ENCODE data around the gene CAMKK2.

The CAMKK2 gene

DNA sequence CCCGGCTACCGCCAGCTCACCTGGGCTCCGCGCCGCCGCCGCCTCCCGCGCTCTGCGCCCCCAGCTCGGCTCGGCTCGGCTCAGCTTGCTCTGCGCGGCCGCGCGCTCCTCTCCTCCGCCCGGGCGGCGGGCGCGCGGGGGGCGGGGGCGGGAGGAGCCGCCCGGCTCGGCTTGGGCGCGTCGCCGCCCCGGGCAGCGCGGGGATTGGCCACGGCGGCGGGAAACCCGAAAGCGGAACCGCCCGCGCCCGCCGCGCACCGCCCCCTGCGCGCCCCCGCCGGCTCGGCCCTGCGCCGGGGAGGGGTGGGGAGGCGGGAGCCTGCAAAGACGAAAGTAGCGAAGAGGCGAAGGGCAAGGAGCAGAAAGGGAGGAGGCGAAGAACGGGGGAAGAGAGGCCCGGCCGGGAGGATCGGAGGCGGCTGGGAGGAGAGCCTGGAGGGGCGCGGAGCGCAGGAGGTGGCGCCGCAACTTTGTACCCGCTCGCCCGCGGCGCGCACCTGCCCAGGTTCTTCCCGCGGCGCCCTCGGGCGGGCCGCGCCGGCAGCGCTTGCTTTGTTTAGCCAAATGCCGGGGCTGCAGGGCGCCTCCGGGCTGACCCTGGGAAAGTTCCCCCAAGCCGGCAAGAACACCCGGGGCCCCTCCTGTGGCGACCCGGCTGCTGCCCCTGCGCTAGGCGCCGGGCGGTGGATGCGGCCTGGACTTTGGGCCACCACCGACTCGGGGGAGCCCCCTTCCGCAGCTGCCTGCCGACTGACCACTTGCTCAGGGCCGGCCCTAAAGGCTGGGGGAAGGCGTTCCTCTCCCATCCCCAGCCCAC is at the start of gene CAMKK2:
Gene CAMKK2 (minus strand): TSS at position 92 of the 817 bp plus-strand sequence. CDS start 22,183 bp downstream, outside the sequence.
- Histone ChIP-seq H3K4me1 (ENCODE audit: control insufficient read depth, insufficient read depth, low read length) (peaks cover 24% of the 10 kb centered on the region), H3K9ac (ENCODE audit: low read length in 2 of 2) (peak within 1 kb of the TSS; percentile 73 to 82)

DNA sequence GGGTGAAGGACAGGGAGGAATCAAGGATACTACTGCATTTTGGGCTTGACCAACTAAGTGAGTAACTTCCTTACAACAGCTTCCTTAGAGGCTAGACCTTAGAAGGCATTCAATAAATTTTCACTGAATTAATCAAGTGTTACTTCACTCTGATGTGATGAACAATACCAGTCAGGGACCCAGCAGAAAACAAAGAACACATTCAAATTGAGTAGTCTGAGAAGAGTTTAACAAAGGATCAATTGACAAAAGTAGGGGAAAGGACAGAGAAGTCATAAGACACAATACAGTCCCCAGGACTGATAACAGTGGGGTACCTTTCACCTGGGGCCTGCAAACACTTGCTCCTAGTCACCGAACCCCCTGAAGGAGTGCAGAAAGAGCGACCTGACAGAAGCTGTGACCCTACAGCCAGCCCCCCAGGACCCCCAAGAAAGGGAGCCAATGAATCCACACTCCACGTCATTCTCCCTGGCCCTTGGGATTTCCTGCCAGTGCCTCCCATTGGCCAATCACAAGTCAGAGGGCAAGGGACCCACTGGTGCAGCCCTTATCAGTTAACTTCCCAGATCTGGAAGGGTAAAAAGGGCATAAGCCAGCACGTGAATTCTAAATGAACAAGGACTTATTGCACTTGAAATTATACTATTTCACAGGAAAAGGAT is 48.8 kb upstream of the CAMKK2 start:
- no peak overlapping the region for H3K9ac ChIP-seq (ENCODE audit: low read length in 2 of 2)
- H3K4me3 ChIP-seq (ENCODE audit: low read length in 2 of 2), result no peak overlapping the region
- no peaks in the 10 kb centered on the region for H3K4me1 ChIP-seq (ENCODE audit: control insufficient read depth, insufficient read depth, low read length)
- no peaks in the 10 kb centered on the region for H3K27me3 ChIP-seq (ENCODE audit: control insufficient read depth in 1 of 2, insufficient read depth in 2 of 2, low read length in 2 of 2)
- no peak overlapping the region for H3K27ac ChIP-seq (ENCODE audit: low read length)
- H3K36me3 ChIP-seq (ENCODE audit: control insufficient read depth in 2 of 2, insufficient read depth in 2 of 2, low read length in 2 of 2), result peaks cover 34 to 35% of the 10 kb centered on the region in 2 donors
- H3K9me3 ChIP-seq (ENCODE audit: control insufficient read depth in 2 of 2, low read length in 2 of 2), result no peaks in the 10 kb centered on the region

More for the DNA sequence above, at the start of gene CAMKK2:
- Histone ChIP-seq H3K36me3 (ENCODE audit: control insufficient read depth in 2 of 2, insufficient read depth in 2 of 2, low read length in 2 of 2) (peaks cover 0 to 2% of the 10 kb centered on the region in 2 donors), H3K27me3 (ENCODE audit: control insufficient read depth in 1 of 2, insufficient read depth in 2 of 2, low read length in 2 of 2) (no peaks in the 10 kb centered on the region), H3K9me3 (ENCODE audit: control insufficient read depth in 2 of 2, low read length in 2 of 2) (no peaks in the 10 kb centered on the region), H3K27ac (ENCODE audit: low read length) (peak within 1 kb of the TSS; percentile 31), H3K4me3 (ENCODE audit: low read length in 2 of 2) (peak within 1 kb of the TSS; percentile 84 to 89)

DNA sequence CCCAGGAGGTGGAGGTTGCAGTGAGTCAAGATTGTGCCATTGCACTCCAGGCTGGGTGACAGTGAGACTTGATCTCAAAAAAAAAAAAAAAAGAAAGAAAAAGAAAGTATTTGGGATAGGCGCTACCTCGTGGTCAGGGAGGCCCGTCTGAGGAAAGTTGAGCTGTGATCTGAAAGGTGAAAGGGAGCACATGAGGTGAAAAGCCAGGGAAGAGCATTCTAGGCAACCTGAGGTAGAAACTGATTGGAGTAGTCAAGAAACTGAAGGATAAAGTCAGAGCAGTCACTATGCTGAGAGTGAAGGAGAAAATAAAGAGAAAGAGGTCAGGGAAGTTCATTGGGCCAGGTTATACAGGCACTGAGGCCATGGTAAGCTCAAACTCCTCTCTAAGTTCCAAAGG is 48.0 kb upstream of the CAMKK2 start:
- peaks cover 34 to 35% of the 10 kb centered on the region in 2 donors for H3K36me3 ChIP-seq (ENCODE audit: control insufficient read depth in 2 of 2, insufficient read depth in 2 of 2, low read length in 2 of 2)
- no peaks in the 10 kb centered on the region for H3K27me3 ChIP-seq (ENCODE audit: control insufficient read depth in 1 of 2, insufficient read depth in 2 of 2, low read length in 2 of 2)
- no peaks in the 10 kb centered on the region for H3K9me3 ChIP-seq (ENCODE audit: control insufficient read depth in 2 of 2, low read length in 2 of 2)
- H3K9ac ChIP-seq (ENCODE audit: low read length in 2 of 2), result no peak overlapping the region
- H3K4me3 ChIP-seq (ENCODE audit: low read length in 2 of 2), result no peak overlapping the region
- H3K4me1 ChIP-seq (ENCODE audit: control insufficient read depth, insufficient read depth, low read length), result no peaks in the 10 kb centered on the region
- no peak overlapping the region for H3K27ac ChIP-seq (ENCODE audit: low read length)

DNA sequence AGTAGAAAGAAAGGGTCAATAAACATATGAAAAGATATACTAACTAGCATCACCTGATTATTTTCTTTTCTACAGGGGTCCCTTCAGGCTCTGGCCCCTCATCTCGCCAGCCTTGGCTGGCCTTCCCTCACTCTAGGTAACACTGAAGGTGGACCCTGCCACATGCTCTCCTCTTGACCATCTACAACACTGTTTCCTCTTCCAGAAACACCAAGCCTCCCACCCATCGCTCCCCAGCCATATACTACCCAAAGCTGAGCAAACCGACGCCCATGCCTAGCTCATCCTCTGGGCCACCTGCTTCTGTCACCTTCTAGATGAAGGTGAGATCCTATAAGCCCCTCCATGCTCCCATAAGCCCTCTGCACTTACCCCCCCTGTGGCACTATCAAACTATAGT is 40.9 kb upstream of the CAMKK2 start:
- Histone ChIP-seq H3K4me3 (ENCODE audit: low read length in 2 of 2) (no peak overlapping the region), H3K9me3 (ENCODE audit: control insufficient read depth in 2 of 2, low read length in 2 of 2) (no peaks in the 10 kb centered on the region), H3K9ac (ENCODE audit: low read length in 2 of 2) (no peak overlapping the region), H3K27ac (ENCODE audit: low read length) (no peak overlapping the region), H3K36me3 (ENCODE audit: control insufficient read depth in 2 of 2, insufficient read depth in 2 of 2, low read length in 2 of 2) (peaks cover 16 to 21% of the 10 kb centered on the region in 2 donors), H3K4me1 (ENCODE audit: control insufficient read depth, insufficient read depth, low read length) (no peaks in the 10 kb centered on the region), H3K27me3 (ENCODE audit: control insufficient read depth in 1 of 2, insufficient read depth in 2 of 2, low read length in 2 of 2) (no peaks in the 10 kb centered on the region)

DNA sequence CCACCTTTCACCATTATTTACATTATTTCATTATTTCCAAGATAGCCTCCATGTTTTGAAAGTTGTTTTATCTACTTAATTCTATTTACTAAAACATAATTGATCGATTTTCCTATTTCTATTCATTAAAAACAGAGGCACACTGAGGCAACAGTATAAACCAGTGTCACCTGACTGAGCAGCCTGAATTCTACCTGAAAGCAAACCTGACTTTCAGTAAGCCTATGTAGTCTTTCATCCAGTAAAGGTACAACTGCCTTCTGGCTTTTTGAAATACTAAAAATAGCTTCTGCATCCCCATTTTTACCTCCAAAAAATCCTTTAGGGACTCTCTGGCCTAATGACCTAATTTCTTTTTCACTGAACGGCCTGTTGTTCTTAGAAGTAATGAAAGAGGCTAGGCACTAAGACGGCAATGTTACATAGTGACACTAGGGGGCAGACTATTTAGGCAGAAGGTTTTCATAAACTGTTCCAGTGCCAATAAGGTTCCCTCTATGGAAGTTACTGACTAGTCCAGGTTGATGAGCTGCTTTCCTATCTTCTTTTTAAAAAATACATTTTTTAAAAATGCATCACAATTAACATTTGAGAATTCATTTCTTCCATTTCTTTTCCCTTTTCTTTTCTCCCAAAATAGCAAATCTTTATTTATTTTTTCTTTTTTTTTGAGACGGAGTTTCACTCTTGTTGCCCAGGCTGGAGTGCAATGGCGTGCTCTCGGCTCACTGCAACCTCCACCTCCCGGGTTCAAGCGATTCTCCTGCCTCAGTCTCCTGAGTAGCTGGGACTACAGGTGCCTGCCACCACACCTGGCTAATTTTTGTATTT is 38.2 kb upstream of the CAMKK2 start:
- H3K36me3 ChIP-seq (ENCODE audit: control insufficient read depth in 2 of 2, insufficient read depth in 2 of 2, low read length in 2 of 2), result peaks cover 27 to 29% of the 10 kb centered on the region in 2 donors
- no peak overlapping the region for H3K9ac ChIP-seq (ENCODE audit: low read length in 2 of 2)
- H3K27ac ChIP-seq (ENCODE audit: low read length), result no peak overlapping the region

DNA sequence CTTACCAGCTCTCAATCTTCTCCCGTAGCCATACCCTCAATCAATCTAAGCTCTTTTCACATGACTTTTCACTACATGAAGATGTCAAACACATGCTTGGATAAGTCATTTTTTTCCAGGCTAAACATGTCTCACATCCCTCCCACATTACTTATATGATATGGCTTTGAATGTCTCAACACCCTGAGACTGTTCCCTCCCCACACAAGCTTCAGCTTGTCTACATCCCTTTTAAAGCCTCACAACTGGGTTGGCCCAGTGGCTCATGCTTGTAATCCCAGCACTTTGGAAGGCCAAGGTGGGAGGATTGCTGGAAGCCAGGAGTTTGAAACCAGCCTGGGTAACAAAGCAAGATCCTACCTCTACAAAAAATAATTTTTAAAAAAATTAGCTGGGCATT is 37.2 kb upstream of the CAMKK2 start:
- H3K36me3 ChIP-seq (ENCODE audit: control insufficient read depth in 2 of 2, insufficient read depth in 2 of 2, low read length in 2 of 2), result peaks cover 27 to 29% of the 10 kb centered on the region in 2 donors
- no peak overlapping the region for H3K27ac ChIP-seq (ENCODE audit: low read length)
- H3K9ac ChIP-seq (ENCODE audit: low read length in 2 of 2), result no peak overlapping the region
- no peaks in the 10 kb centered on the region for H3K9me3 ChIP-seq (ENCODE audit: control insufficient read depth in 2 of 2, low read length in 2 of 2)
- no peaks in the 10 kb centered on the region for H3K27me3 ChIP-seq (ENCODE audit: control insufficient read depth in 1 of 2, insufficient read depth in 2 of 2, low read length in 2 of 2)
- no peak overlapping the region for H3K4me3 ChIP-seq (ENCODE audit: low read length in 2 of 2)
- H3K4me1 ChIP-seq (ENCODE audit: control insufficient read depth, insufficient read depth, low read length), result no peaks in the 10 kb centered on the region

More for the DNA sequence above, 38.2 kb upstream of the CAMKK2 start:
- no peaks in the 10 kb centered on the region for H3K4me1 ChIP-seq (ENCODE audit: control insufficient read depth, insufficient read depth, low read length)
- no peaks in the 10 kb centered on the region for H3K9me3 ChIP-seq (ENCODE audit: control insufficient read depth in 2 of 2, low read length in 2 of 2)
- H3K4me3 ChIP-seq (ENCODE audit: low read length in 2 of 2), result no peak overlapping the region
- no peaks in the 10 kb centered on the region for H3K27me3 ChIP-seq (ENCODE audit: control insufficient read depth in 1 of 2, insufficient read depth in 2 of 2, low read length in 2 of 2)

DNA sequence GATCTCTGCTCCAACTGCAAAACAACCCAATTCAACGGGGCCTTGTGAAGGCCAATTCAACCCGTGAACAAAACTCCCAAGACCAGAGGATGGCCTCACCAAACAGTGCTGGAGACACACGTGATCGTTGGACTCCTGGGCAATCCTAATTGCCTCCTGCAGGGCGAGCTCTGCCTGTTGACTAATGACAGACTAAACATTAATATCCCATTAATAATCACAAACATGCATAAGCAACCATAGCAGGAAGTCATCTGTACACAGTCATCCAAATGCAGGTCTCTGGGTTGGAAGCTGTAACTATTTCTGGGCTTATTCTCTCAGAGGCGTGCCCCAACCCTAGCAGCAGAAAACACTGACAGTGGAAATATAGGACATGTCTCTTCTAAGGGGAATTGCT is 34.7 kb upstream of the CAMKK2 start:
- H3K27me3 ChIP-seq (ENCODE audit: control insufficient read depth in 1 of 2, insufficient read depth in 2 of 2, low read length in 2 of 2), result no peaks in the 10 kb centered on the region
- H3K9me3 ChIP-seq (ENCODE audit: control insufficient read depth in 2 of 2, low read length in 2 of 2), result no peaks in the 10 kb centered on the region
- H3K4me1 ChIP-seq (ENCODE audit: control insufficient read depth, insufficient read depth, low read length), result no peaks in the 10 kb centered on the region
- no peak overlapping the region for H3K9ac ChIP-seq (ENCODE audit: low read length in 2 of 2)
- peaks cover 48% of the 10 kb centered on the region in 2 donors for H3K36me3 ChIP-seq (ENCODE audit: control insufficient read depth in 2 of 2, insufficient read depth in 2 of 2, low read length in 2 of 2)
- no peak overlapping the region for H3K27ac ChIP-seq (ENCODE audit: low read length)
- H3K4me3 ChIP-seq (ENCODE audit: low read length in 2 of 2), result no peak overlapping the region

DNA sequence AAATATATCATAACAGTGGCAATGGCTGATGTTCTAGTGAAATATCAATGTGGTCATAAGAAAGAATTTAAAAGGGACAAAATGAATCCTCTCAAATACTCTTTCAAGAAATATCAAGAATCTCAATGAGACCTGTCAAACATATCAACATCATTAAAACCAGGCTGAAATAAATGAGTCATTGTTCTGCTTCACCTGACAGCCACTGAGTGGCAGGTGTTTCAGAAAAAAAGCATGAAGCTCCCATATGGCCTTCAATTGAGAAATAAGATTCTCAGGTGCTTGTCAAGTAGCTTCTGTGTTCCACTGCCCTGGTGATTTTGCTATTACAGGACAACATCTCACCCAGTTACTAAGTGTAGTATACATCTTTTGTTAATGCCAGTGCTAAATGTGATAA is 34.2 kb upstream of the CAMKK2 start:
- H3K4me3 ChIP-seq (ENCODE audit: low read length in 2 of 2), result no peak overlapping the region
- peaks cover 52% of the 10 kb centered on the region in 2 donors for H3K36me3 ChIP-seq (ENCODE audit: control insufficient read depth in 2 of 2, insufficient read depth in 2 of 2, low read length in 2 of 2)
- no peaks in the 10 kb centered on the region for H3K9me3 ChIP-seq (ENCODE audit: control insufficient read depth in 2 of 2, low read length in 2 of 2)
- no peaks in the 10 kb centered on the region for H3K27me3 ChIP-seq (ENCODE audit: control insufficient read depth in 1 of 2, insufficient read depth in 2 of 2, low read length in 2 of 2)
- no peak overlapping the region for H3K27ac ChIP-seq (ENCODE audit: low read length)
- no peak overlapping the region for H3K9ac ChIP-seq (ENCODE audit: low read length in 2 of 2)
- H3K4me1 ChIP-seq (ENCODE audit: control insufficient read depth, insufficient read depth, low read length), result no peaks in the 10 kb centered on the region

DNA sequence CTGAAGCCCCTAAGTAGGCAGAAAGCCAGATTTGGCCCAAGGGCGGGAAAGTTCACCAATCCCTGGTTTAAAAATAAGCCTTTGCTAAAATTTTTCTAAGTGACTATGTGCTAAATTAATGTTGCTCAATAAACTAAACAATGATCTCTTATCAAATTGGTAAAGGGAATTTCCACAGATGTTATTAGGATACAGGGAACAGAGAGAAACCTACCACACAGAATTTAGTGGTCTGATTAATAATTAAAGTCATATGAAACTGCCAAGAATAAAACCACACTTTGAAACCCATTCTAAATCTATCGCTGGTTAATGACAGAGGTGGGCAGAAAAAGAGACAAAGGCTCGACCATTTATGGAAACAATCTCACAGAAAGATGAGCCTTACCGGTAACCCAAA is 33.7 kb upstream of the CAMKK2 start:
- Histone ChIP-seq H3K27ac (ENCODE audit: low read length) (no peak overlapping the region), H3K36me3 (ENCODE audit: control insufficient read depth in 2 of 2, insufficient read depth in 2 of 2, low read length in 2 of 2) (peaks cover 48% of the 10 kb centered on the region in 2 donors), H3K9ac (ENCODE audit: low read length in 2 of 2) (no peak overlapping the region), H3K27me3 (ENCODE audit: control insufficient read depth in 1 of 2, insufficient read depth in 2 of 2, low read length in 2 of 2) (no peaks in the 10 kb centered on the region), H3K9me3 (ENCODE audit: control insufficient read depth in 2 of 2, low read length in 2 of 2) (no peaks in the 10 kb centered on the region), H3K4me1 (ENCODE audit: control insufficient read depth, insufficient read depth, low read length) (no peaks in the 10 kb centered on the region), H3K4me3 (ENCODE audit: low read length in 2 of 2) (no peak overlapping the region)

DNA sequence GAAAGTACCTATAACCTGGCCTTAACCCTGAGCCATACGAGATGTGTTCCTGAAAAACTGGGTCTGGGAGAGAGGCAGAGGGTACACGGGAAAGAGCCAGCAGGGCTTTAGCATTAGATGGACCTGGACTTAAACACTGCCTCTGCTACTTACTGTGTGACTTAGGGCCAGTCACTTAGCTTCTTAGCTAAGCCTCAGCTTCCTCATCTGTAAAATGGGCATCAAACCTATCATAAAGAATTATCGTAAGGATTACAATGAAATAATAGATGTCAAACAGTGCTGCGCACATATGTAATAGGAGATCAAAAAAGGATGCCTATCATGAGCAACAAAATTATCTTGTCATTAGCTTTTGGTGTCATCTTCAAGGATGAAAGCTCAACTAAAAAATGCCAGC is 32.1 kb upstream of the CAMKK2 start:
- Histone ChIP-seq H3K4me1 (ENCODE audit: control insufficient read depth, insufficient read depth, low read length) (no peaks in the 10 kb centered on the region), H3K9ac (ENCODE audit: low read length in 2 of 2) (no peak overlapping the region), H3K9me3 (ENCODE audit: control insufficient read depth in 2 of 2, low read length in 2 of 2) (no peaks in the 10 kb centered on the region), H3K27me3 (ENCODE audit: control insufficient read depth in 1 of 2, insufficient read depth in 2 of 2, low read length in 2 of 2) (no peaks in the 10 kb centered on the region), H3K4me3 (ENCODE audit: low read length in 2 of 2) (no peak overlapping the region), H3K36me3 (ENCODE audit: control insufficient read depth in 2 of 2, insufficient read depth in 2 of 2, low read length in 2 of 2) (peaks cover 53 to 58% of the 10 kb centered on the region in 2 donors), H3K27ac (ENCODE audit: low read length) (no peak overlapping the region)

All from stomach smooth muscle (tissue), 2 donors.